GM12864 (cell line): ENCODE data around the gene TMEM132D.

Experiments used
- DNase-seq: peaks from one replicate; pipeline ENCODE4 v3.0.0-alpha.2; 2011; ENCODE audit warnings: low read depth
- H3K4me3 ChIP-seq: 2 replicates; pipeline ENCODE4 v1.5.1; 2011; ENCODE audit warnings: mild to moderate bottlenecking, low read depth, low read length, control low read depth
- CTCF ChIP-seq: IDR thresholded peaks from 2 replicates; pipeline ENCODE4 v1.5.1; 2011; ENCODE audit warnings: low read depth, mild to moderate bottlenecking, moderate library complexity, low read length, control low read depth, inconsistent platforms; ENCODE audit errors: missing control alignments

The TMEM132D gene

GRCh38 chr12:129381715-129382114 lies 522.1 kb downstream of the TMEM132D start:
- no peak for DNase-seq
- H3K4me3 ChIP-seq, result no peak overlapping the region
- no peak for TF ChIP-seq CTCF

GRCh38 chr12:129379076-129379804 lies 524.6 kb downstream of the TMEM132D start:
- no peak for DNase-seq
- no peak for TF ChIP-seq CTCF
- H3K4me3 ChIP-seq, result no peak overlapping the region

- no peak for DNase-seq
- no peak for TF ChIP-seq CTCF
- H3K4me3 ChIP-seq, result no peak overlapping the region
Measured at GRCh38 chr12:129378496-129378895, 525.3 kb downstream of the TMEM132D start.

DNA sequence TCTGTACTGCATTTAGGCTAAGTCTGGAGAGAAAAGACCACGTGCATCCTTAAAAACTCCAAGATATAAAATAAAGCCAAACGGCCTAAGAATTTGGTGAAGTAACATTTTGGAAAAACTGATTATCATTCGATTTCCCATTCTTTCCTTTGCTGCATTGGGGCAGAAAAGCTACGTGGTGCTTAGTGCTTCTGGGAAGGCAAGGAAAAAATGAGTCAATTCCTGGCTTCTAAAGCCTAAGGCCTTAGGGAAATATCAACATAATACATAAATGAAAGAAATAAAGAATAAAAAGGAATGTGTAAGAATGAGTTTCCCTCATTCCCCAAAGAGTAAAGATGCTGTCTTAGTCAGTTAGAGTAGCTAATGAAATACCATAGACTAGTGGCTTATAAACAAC lies 530.1 kb downstream of the TMEM132D start:
- no peak for TF ChIP-seq CTCF
- no peak for DNase-seq

GRCh38 chr12:129372876-129373275 lies 530.9 kb downstream of the TMEM132D start:
- no peak for TF ChIP-seq CTCF
- H3K4me3 ChIP-seq, result no peak overlapping the region
- no peak for DNase-seq

More for the DNA sequence above, 530.1 kb downstream of the TMEM132D start:
- no peak overlapping the region for H3K4me3 ChIP-seq

- H3K4me3 ChIP-seq, result no peak overlapping the region
- DNase-seq, result no peak
- TF ChIP-seq CTCF, result no peak
Measured at GRCh38 chr12:129372348-129372747, 531.5 kb downstream of the TMEM132D start.

DNA sequence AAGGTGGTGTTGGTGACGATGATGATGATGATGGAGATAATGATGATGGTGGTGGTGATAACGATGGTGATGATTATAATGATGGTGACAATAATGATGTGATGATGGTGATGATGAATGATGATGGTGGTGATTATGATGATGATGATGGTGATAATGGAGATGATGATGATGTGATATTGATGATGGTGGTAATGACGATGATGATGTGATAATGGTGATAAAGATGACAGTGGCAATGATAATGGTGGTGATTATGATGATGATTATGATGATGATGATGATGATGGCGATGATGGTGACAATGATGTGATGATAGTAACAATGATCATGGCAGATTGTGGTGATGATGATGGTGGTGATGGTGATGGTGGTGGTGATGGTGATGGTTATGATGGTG lies 532.6 kb downstream of the TMEM132D start:
- TF ChIP-seq CTCF, result no peak
- H3K4me3 ChIP-seq, result no peak overlapping the region

More for the DNA sequence above, 532.6 kb downstream of the TMEM132D start:
- no peak for DNase-seq
